H1 (cell line): ENCODE measurements around the gene MAGI2. TPM values are rescaled to one million over a fixed set of nuclear protein-coding genes. Genes with fewer than 3 reads are reported as not detected.

Experiments
- CBX5 ChIP-seq: fragments of 300-800, 300-1000 bp; sonication (generic); IDR thresholded peaks from 2 replicates; pipeline ENCODE4 v1.7.1; 2016; ENCODE audit warnings: antibody characterized with exemption, low read length, low read depth
- EZH2 ChIP-seq: fragments of 200-600 bp; sonication (generic); IDR thresholded peaks from 2 replicates; pipeline ENCODE4 v1.7.1; 2012; ENCODE audit warnings: low read depth, mild to moderate bottlenecking, moderate library complexity, low read length, inconsistent platforms; ENCODE audit not compliant: severe bottlenecking
- KDM4A ChIP-seq: IDR thresholded peaks from one replicate; pipeline ENCODE4 v1.7.1; 2012; ENCODE audit warnings: low read depth, mild to moderate bottlenecking, moderate library complexity, low read length, inconsistent platforms; ENCODE audit not compliant: severe bottlenecking
- RBBP5 ChIP-seq: IDR thresholded peaks from 2 replicates; pipeline ENCODE4 v1.7.1; 2012; ENCODE audit warnings: low read depth, mild to moderate bottlenecking, inconsistent platforms, low read length, moderate library complexity, borderline replicate concordance
- ZNF274 ChIP-seq: IDR thresholded peaks from 2 replicates; pipeline ENCODE4 v1.7.0; 2012; ENCODE audit warnings: low read length, borderline replicate concordance; ENCODE audit errors: extremely low read depth
- polyA plus RNA-seq, 7 experiments: library from polyadenylated mRNA; depleted of rRNA in 3 of 7; stranded (reverse) in 5 of 7; unstranded in 2 of 7; fragments of >200 nt in 5 of 7; fragments of 200-250 nt in 2 of 7; gene quantifications; 1 replicate in 5 of 7; 2 replicates in 1 of 7; 4 replicates in 1 of 7; pipeline versions ENCODE4 v1.2.1 to v1.2.3, GENCODE V29; 2011 to 2013; ENCODE audit warnings: missing spikeins in 2 of 7, mixed read lengths in 2 of 7
- total RNA-seq: library from RNA; stranded (reverse); fragmentation: NEBNext Ultra II Directional; extraction: Animal tissue kit (Norgen Biotek cat#: 25700); gene quantifications from 2 replicates; pipeline ENCODE4 v1.2.1, GENCODE V29; 2021
- TF ChIP-seq, protein P1 (sequence below): IDR thresholded peaks from 2 replicates; pipeline ENCODE4 v1.6.1; 2012; ENCODE audit warnings: inconsistent platforms

MAGI2 gene
- total and polyA plus RNA-seq, 2 of the 8 experiments (the other 6 are each of a cell fraction or from before 2014, with no cell fraction given): 6.0 to 27.3 TPM

DNA sequence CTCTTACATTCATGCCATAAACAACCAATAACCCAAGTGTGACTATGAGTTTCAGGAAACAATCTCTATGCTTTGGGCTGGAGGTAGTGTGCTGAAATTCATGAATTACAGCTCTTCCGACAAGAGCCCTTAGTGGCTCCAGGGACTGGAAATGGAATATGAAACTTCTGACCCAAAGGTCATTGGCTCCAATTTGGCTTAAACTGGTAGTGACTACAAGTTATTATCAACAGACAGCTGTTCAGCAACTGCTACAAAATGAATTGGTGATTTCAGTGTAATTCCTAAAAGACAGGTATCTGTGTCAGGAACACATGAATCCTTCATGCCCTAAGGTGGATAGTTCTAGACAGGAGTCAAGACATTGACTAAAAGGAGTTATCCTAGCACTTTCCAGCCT, 909.5 kb downstream of the MAGI2 start (continued):
- TF ChIP-seq RBBP5 (no peak), ZNF274 (no peak), CBX5 (no peak), KDM4A (no peak), EZH2 (no peak)
- TF ChIP-seq, protein P1, sequence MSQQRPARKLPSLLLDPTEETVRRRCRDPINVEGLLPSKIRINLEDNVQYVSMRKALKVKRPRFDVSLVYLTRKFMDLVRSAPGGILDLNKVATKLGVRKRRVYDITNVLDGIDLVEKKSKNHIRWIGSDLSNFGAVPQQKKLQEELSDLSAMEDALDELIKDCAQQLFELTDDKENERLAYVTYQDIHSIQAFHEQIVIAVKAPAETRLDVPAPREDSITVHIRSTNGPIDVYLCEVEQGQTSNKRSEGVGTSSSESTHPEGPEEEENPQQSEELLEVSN: no peak
